HepG2 (cell line): ENCODE measurements around the gene ZNF860. TPM values are rescaled to one million over a fixed set of nuclear protein-coding genes. Genes with fewer than 3 reads are reported as not detected.

Experiments used
- ATAC-seq: fragments of 200-7000 bp; cut with Tn5 transposase; 3 replicates; pipeline ENCODE4 v1.9.1; 2020; ENCODE audit warnings: mild to moderate bottlenecking, moderate library complexity
- BruUV-seq: library from RNA; stranded (reverse); fragments of 400-500 nt; replicated peaks from 2 replicates; lab custom pipeline; 2021; lab: Mats Ljungman, UMichigan
- CTCF ChIA-PET: fragments of 300-600 bp; formaldehyde crosslinking; extraction: SDS; loops from one replicate; lab custom pipeline; 2021; ENCODE audit warnings: low total read pairs, inconsistent platforms, low intra/inter-chr PET ratio; lab: Yijun Ruan, JAX
- POLR2A ChIA-PET: fragments of 350-600 bp; sonication (Branson Sonifier 250); formaldehyde crosslinking; loops from one replicate; lab custom pipeline; 2020; ENCODE audit warnings: antibody characterized with exemption, inconsistent platforms; lab: Yijun Ruan, JAX
- DNase-seq: peaks from one replicate; pipeline ENCODE4 v3.0.0-alpha.2; 2015; ENCODE audit warnings: low spot score
- FAIRE-seq: peaks from 3 replicates; lab custom pipeline; 2011; peaks lifted over from hg19 to GRCh38; lab: Jason Lieb, UNC
- H2AFZ ChIP-seq: one replicate; pipeline ENCODE4 v1.6.1; 2011; ENCODE audit warnings: low read length, inconsistent platforms
- H3K27ac ChIP-seq: fragments of 300-600 bp; 3 replicates; pipeline ENCODE4 v1.8.0; 2011; ENCODE audit warnings: mixed run types, mild to moderate bottlenecking, mixed read lengths, low read length, inconsistent platforms; ENCODE audit not compliant: insufficient read depth; ENCODE audit errors: extremely low read length
- H3K27me3 ChIP-seq, 2 experiments: fragments of 200-600 bp in 1 of 2; 2 replicates in 1 of 2; 3 replicates in 1 of 2; pipeline versions ENCODE4 v1.6.0 to v1.8.0; 2011; ENCODE audit warnings: low read length in 2 of 2, mild to moderate bottlenecking in 2 of 2, moderate library complexity in 2 of 2, inconsistent platforms in 1 of 2; ENCODE audit not compliant: insufficient read depth in 2 of 2, control insufficient read depth in 1 of 2
- H3K36me3 ChIP-seq, 2 experiments: fragments of 200-600 bp in 1 of 2; replicated peaks in 1 of 2; 2 replicates in 1 of 2; 3 replicates in 1 of 2; pipeline versions ENCODE4 v1.5.1 to v1.8.0; 2011; ENCODE audit warnings: low read length in 2 of 2, inconsistent platforms in 1 of 2; ENCODE audit not compliant: insufficient read depth in 2 of 2, control insufficient read depth in 1 of 2
- H3K4me1 ChIP-seq: 2 replicates; pipeline ENCODE4 v1.5.1; 2012; ENCODE audit warnings: low read length, inconsistent platforms; ENCODE audit not compliant: insufficient read depth
- H3K4me2 ChIP-seq: 2 replicates; pipeline ENCODE4 v1.6.0; 2011; ENCODE audit warnings: low read depth, low read length, inconsistent platforms
- H3K4me3 ChIP-seq, 3 experiments: fragments of 200-600 bp in 1 of 3; sonication (generic), shearing (Covaris generic) in 1 of 3; replicated peaks in 1 of 3; 2 replicates each; pipeline ENCODE4 v1.5.1; 2011 to 2016; ENCODE audit warnings: low read length in 3 of 3, inconsistent platforms in 2 of 3, low read depth in 2 of 3, mild to moderate bottlenecking in 2 of 3, control low read depth in 1 of 3, mixed read lengths in 1 of 3; ENCODE audit not compliant: insufficient read depth in 1 of 3
- H3K79me2 ChIP-seq: one replicate; pipeline ENCODE4 v1.6.1; 2011; ENCODE audit warnings: low read length, inconsistent platforms; ENCODE audit not compliant: insufficient read depth
- H3K9ac ChIP-seq: 2 replicates; pipeline ENCODE4 v1.6.0; 2011; ENCODE audit warnings: mild to moderate bottlenecking, low read depth, low read length, inconsistent platforms; ENCODE audit not compliant: insufficient read depth
- H3K9me3 ChIP-seq: 2 replicates; pipeline ENCODE4 v1.5.1; 2012; ENCODE audit warnings: mild to moderate bottlenecking, low read length
- H4K20me1 ChIP-seq: 2 replicates; pipeline ENCODE4 v1.6.0; 2011; ENCODE audit warnings: inconsistent platforms, mild to moderate bottlenecking, low read length, moderate library complexity; ENCODE audit not compliant: insufficient read depth
- AGO1 ChIP-seq: fragments of 200-400 bp; formaldehyde crosslinking; IDR thresholded peaks from 2 replicates; pipeline ENCODE4 v1.6.1; 2017; ENCODE audit warnings: mild to moderate bottlenecking, low read depth, low read length, moderate library complexity; ENCODE audit not compliant: poor library complexity, severe bottlenecking
- ATF7 ChIP-seq, 2 experiments: fragments of 450-650 bp in 1 of 2; sonication (generic) in 1 of 2; formaldehyde crosslinking in 1 of 2; IDR thresholded peaks; 2 replicates each; pipeline versions ENCODE4 v1.4.0 to v1.6.1; 2016 to 2020; ENCODE audit warnings: antibody characterized with exemption in 1 of 2, mild to moderate bottlenecking in 1 of 2, missing genetic modification reagents in 1 of 2
- DNMT1 ChIP-seq: sonication (generic); formaldehyde crosslinking; IDR thresholded peaks from 2 replicates; pipeline ENCODE4 v1.5.1; 2020; ENCODE audit warnings: mild to moderate bottlenecking, missing genetic modification reagents
- HMG20A ChIP-seq: IDR thresholded peaks from 2 replicates; pipeline ENCODE4 v1.6.1; 2016; ENCODE audit warnings: borderline replicate concordance
- HOXA3 ChIP-seq: sonication (generic); formaldehyde crosslinking; IDR thresholded peaks from 2 replicates; pipeline ENCODE4 v1.5.0; 2020; ENCODE audit warnings: missing genetic modification reagents
- KAT2B ChIP-seq: fragments of 150-350 bp; IDR thresholded peaks from 2 replicates; pipeline ENCODE4 v1.6.1; 2014; ENCODE audit warnings: low read depth, low read length, borderline replicate concordance
- MAZ ChIP-seq, 2 experiments: sonication (generic) in 1 of 2; formaldehyde crosslinking in 1 of 2; IDR thresholded peaks; 2 replicates each; pipeline versions ENCODE4 v1.5.0 to v1.6.1; 2012 to 2020; ENCODE audit warnings: low read depth in 2 of 2, mild to moderate bottlenecking in 2 of 2, borderline replicate concordance in 1 of 2, improper control_type of control experiment in 1 of 2, low read length in 1 of 2, missing genetic modification reagents in 1 of 2, moderate library complexity in 1 of 2
- MEIS2 ChIP-seq: sonication (generic); formaldehyde crosslinking; IDR thresholded peaks from 2 replicates; pipeline ENCODE4 v1.9.0; 2021; ENCODE audit warnings: mild to moderate bottlenecking, missing genetic modification reagents
- PAF1 ChIP-seq: IDR thresholded peaks from 2 replicates; pipeline ENCODE4 v1.6.1; 2016; ENCODE audit warnings: missing genetic modification reagents, missing compliant biosample characterization
- POGZ ChIP-seq: sonication (generic); formaldehyde crosslinking; IDR thresholded peaks from 2 replicates; pipeline ENCODE4 v1.4.0; 2020; ENCODE audit warnings: mild to moderate bottlenecking, missing genetic modification reagents
- POLR2AphosphoS2 ChIP-seq: IDR thresholded peaks from 2 replicates; pipeline ENCODE4 v1.6.1; 2011; ENCODE audit warnings: low read depth, low read length, improper control_type of control experiment
- PPARG ChIP-seq: conservative IDR thresholded peaks from 2 replicates; pipeline ENCODE4 v1.6.1; 2016; ENCODE audit warnings: missing biosample characterization, missing genetic modification reagents
- RXRB ChIP-seq: IDR thresholded peaks from 2 replicates; pipeline ENCODE4 v1.6.1; 2016; ENCODE audit warnings: borderline replicate concordance, missing genetic modification reagents, missing compliant biosample characterization
- YEATS2 ChIP-seq: sonication (generic); formaldehyde crosslinking; IDR thresholded peaks from 2 replicates; pipeline ENCODE4 v1.4.0; 2020; ENCODE audit warnings: missing genetic modification reagents, borderline replicate concordance
- ZNF644 ChIP-seq: IDR thresholded peaks from 2 replicates; pipeline ENCODE4 v1.6.1; 2016; ENCODE audit warnings: low read depth
- ZNF652 ChIP-seq: IDR thresholded peaks from 2 replicates; pipeline ENCODE4 v1.6.1; 2016; ENCODE audit warnings: low read depth, borderline replicate concordance
- ZNF788 ChIP-seq: sonication (generic); formaldehyde crosslinking; IDR thresholded peaks from 2 replicates; pipeline ENCODE4 v1.5.0; 2020; ENCODE audit warnings: mild to moderate bottlenecking, missing genetic modification reagents, borderline replicate concordance
- ZNF790 ChIP-seq: sonication (generic); formaldehyde crosslinking; IDR thresholded peaks from 2 replicates; pipeline ENCODE4 v1.8.0; 2022; ENCODE audit warnings: missing genetic modification reagents, mild to moderate bottlenecking, borderline replicate concordance
- WGBS: methylation state at CpG from one replicate; pipeline ENCODE4 v1.1.6; 2017; ENCODE audit warnings: low lambda C conversion rate; 5-methylcytosine and 5-hydroxymethylcytosine counted together
- in situ Hi-C: cut with HindIII; loops from 2 replicates; pipeline ENCODE4 v1.10.0; 2017; ENCODE audit warnings: low pct_unique_long_range_greater_than_20kb; ENCODE audit not compliant: extremely low pct_ligation_motif_present
- intact Hi-C: fragments of 100-400 bp; cut with micrococcal nuclease; formaldehyde crosslinking; loops from one replicate; pipeline ENCODE4 v1.10.0; 2022; ENCODE audit not compliant: unreplicated experiment
- polyA plus RNA-seq, 8 experiments: library from polyadenylated mRNA; depleted of rRNA in 3 of 8; stranded (reverse) in 7 of 8; unstranded in 1 of 8; fragments of >200 nt; fragmentation: Illumina TruSeq in 4 of 8; extraction: Trizol in 4 of 8; gene quantifications; 2 replicates each; pipeline versions ENCODE4 v1.2.1 to v1.2.3, GENCODE V29; 2011 to 2016; ENCODE audit warnings: low read depth in 4 of 8, missing spikeins in 1 of 8, mixed read lengths in 1 of 8; ENCODE audit not compliant: insufficient read depth in 1 of 8
- total RNA-seq, 5 experiments: library from RNA; depleted of rRNA; stranded (reverse); fragments of >200 nt; fragmentation: Illumina TruSeq; extraction: Trizol; gene quantifications; 2 replicates each; pipeline ENCODE4 v1.2.3, GENCODE V29; 2016; ENCODE audit warnings: low read depth in 1 of 5
- TF ChIP-seq, protein P1 (sequence below): sonication (generic); formaldehyde crosslinking; IDR thresholded peaks from one replicate; pipeline ENCODE4 v1.5.1; 2020; ENCODE audit warnings: mild to moderate bottlenecking, missing genetic modification reagents; ENCODE audit errors: not compliant biosample characterization

ZNF860 gene
- total and polyA plus RNA-seq, 2 of the 13 experiments (the other 11 are each of a cell fraction or from before 2014, with no cell fraction given), result 0.55 to 0.73 TPM

DNA sequence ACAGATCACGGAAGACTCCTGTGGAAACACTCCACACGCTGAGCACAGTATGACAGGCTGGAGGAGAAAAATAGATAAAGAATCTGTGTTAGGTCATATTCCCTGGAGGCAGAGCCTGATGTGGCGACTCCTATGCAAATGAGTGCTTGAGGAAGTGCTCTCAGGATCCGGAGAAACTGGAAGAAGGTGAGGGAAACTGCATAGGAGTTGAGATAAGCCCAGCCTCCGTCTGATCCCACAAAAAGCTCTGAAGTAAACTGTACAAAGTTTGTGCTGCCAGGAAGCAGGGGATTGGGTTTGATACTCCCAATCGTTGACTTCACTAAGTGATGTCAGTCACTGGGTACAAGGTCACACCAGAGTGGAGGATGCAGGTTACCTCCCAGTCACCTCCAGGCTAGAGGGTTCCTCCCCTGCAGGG lies 33.9 kb upstream of the ZNF860 start:
- no peak overlapping the region for H3K4me2 ChIP-seq
- peaks cover 56% of the 10 kb centered on the region for H3K4me1 ChIP-seq
- in situ Hi-C loops, result no loop called here
- H3K9ac ChIP-seq, result no peak overlapping the region
- H2AFZ ChIP-seq, result no peak overlapping the region
- ChIA-PET POLR2A (no interaction called here), CTCF (no interaction called here)
- no peak overlapping the region for H3K4me3 ChIP-seq
- H3K79me2 ChIP-seq, result peaks cover 68% of the 10 kb centered on the region
- no peaks in the 10 kb centered on the region for H3K36me3 ChIP-seq
- ATAC-seq (peak; percentile 20; the same call in 2 of the 3 replicates), DNase-seq (no peak), FAIRE-seq (no peak)
- BruUV-seq, result no TSS peak
- H4K20me1 ChIP-seq, result no peaks in the 10 kb centered on the region
- no peaks in the 10 kb centered on the region for H3K27me3 ChIP-seq
- WGBS, result 56% methylated on average over 6 of the region's 6 CpGs
- intact Hi-C loops, result no loop called here
- no peaks in the 10 kb centered on the region for H3K9me3 ChIP-seq
- H3K27ac ChIP-seq, result no peak overlapping the region
- TF ChIP-seq DNMT1 (CRISPR knock-in tag), result no peak
- TF ChIP-seq ZNF790, result no peak
- no peak for TF ChIP-seq ZNF644 (CRISPR knock-in tag)
- TF ChIP-seq PPARG (CRISPR knock-in tag), result peak; percentile 90
- no peak for TF ChIP-seq HMG20A (CRISPR knock-in tag)
- TF ChIP-seq POGZ (CRISPR knock-in tag), result peak; percentile 46; the same call in 1 of the 2 replicates
- no peak for TF ChIP-seq AGO1
- TF ChIP-seq, protein P1, sequence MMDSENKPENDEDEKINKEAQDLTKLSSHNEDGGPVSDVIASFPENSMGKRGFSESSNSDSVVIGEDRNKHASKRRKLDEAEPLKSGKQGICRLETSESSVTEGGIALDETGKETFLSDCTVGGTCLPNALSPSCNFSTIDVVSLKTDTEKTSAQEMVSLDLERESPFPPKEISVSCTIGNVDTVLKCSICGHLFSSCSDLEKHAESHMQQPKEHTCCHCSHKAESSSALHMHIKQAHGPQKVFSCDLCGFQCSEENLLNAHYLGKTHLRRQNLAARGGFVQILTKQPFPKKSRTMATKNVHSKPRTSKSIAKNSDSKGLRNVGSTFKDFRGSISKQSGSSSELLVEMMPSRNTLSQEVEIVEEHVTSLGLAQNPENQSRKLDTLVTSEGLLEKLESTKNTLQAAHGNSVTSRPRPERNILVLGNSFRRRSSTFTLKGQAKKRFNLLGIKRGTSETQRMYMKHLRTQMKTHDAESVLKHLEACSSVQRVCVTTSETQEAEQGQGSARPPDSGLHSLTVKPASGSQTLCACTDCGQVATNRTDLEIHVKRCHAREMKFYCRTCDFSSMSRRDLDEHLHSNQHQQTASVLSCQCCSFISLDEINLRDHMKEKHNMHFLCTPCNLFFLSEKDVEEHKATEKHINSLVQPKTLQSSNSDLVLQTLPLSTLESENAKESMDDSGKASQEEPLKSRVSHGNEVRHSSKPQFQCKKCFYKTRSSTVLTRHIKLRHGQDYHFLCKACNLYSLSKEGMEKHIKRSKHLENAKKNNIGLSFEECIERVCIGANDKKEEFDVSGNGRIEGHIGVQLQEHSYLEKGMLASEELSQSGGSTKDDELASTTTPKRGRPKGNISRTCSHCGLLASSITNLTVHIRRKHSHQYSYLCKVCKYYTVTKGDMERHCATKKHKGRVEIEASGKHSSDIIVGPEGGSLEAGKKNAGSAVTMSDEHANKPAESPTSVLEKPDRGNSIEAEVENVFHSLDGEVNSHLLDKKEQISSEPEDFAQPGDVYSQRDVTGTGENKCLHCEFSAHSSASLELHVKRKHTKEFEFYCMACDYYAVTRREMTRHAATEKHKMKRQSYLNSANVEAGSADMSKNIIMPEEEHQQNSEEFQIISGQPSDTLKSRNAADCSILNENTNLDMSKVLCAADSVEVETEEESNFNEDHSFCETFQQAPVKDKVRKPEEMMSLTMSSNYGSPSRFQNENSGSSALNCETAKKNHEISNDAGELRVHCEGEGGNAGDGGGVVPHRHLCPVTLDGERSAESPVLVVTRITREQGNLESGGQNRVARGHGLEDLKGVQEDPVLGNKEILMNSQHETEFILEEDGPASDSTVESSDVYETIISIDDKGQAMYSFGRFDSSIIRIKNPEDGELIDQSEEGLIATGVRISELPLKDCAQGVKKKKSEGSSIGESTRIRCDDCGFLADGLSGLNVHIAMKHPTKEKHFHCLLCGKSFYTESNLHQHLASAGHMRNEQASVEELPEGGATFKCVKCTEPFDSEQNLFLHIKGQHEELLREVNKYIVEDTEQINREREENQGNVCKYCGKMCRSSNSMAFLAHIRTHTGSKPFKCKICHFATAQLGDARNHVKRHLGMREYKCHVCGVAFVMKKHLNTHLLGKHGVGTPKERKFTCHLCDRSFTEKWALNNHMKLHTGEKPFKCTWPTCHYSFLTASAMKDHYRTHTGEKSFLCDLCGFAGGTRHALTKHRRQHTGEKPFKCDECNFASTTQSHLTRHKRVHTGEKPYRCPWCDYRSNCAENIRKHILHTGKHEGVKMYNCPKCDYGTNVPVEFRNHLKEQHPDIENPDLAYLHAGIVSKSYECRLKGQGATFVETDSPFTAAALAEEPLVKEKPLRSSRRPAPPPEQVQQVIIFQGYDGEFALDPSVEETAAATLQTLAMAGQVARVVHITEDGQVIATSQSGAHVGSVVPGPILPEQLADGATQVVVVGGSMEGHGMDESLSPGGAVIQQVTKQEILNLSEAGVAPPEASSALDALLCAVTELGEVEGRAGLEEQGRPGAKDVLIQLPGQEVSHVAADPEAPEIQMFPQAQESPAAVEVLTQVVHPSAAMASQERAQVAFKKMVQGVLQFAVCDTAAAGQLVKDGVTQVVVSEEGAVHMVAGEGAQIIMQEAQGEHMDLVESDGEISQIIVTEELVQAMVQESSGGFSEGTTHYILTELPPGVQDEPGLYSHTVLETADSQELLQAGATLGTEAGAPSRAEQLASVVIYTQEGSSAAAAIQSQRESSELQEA (CRISPR knock-in tag), result no peak
- no peak for TF ChIP-seq HOXA3 (CRISPR knock-in tag)
- TF ChIP-seq ZNF652 (CRISPR knock-in tag), result no peak
- TF ChIP-seq PAF1 (CRISPR knock-in tag), result no peak
- no peak for TF ChIP-seq KAT2B
- TF ChIP-seq ZNF788, result no peak
- TF ChIP-seq MEIS2 (CRISPR knock-in tag), result no peak
- TF ChIP-seq RXRB (CRISPR knock-in tag), result 0 out of 2 replicates have a peak, but pooled peaks have one; percentile 19
- TF ChIP-seq MAZ (IDR thresholded peaks at IDR 0.05; ENCODE audit: borderline replicate concordance, low read depth, low read length), result no peak
- no peak for TF ChIP-seq MAZ (CRISPR knock-in tag; IDR thresholded peaks at IDR 0.05; ENCODE audit: low read depth)
- no peak for TF ChIP-seq ATF7 (IDR thresholded peaks at IDR 0.05)
- no peak for TF ChIP-seq ATF7 (CRISPR knock-in tag; IDR thresholded peaks at IDR 0.05)
- TF ChIP-seq YEATS2, result no peak
- TF ChIP-seq POLR2AphosphoS2, result no peak
